Measurements from ENCODE around the gene INO80.

GRCh38 chr15:41031232-41032078 is 84.6 kb downstream of the INO80 start:
- TF ChIP-seq CTCF (IDR thresholded peaks at IDR 0.05; ENCODE audit: low read depth, low read length) (no peak), EZH2phosphoT487 (IDR thresholded peaks at IDR 0.05; ENCODE audit: low read depth) (no peak)
